Skeletal muscle satellite cell (primary cell): ENCODE results near the gene LHX6.
A peak's percentile ranks its signal among the peaks of the same experiment; 100 is the strongest.

Experiments used
- H3K27me3 ChIP-seq: 2 replicates; pipeline ENCODE4 v1.7.0; 2013; ENCODE audit warnings: low read length; ENCODE audit not compliant: control insufficient read depth, insufficient read depth
- H3K36me3 ChIP-seq: 2 replicates; pipeline ENCODE4 v1.7.0; 2013; ENCODE audit warnings: mild to moderate bottlenecking, control low read depth, low read length; ENCODE audit not compliant: insufficient read depth
- H3K4me1 ChIP-seq: 2 replicates; pipeline ENCODE4 v1.7.0; 2013; ENCODE audit warnings: low read length; ENCODE audit not compliant: control insufficient read depth, insufficient read depth
- H3K4me2 ChIP-seq: 2 replicates; pipeline ENCODE4 v1.7.0; 2013; ENCODE audit warnings: mild to moderate bottlenecking, low read length
- H3K4me3 ChIP-seq: 2 replicates; pipeline ENCODE4 v1.7.0; 2013; ENCODE audit warnings: low read length
- H3K9ac ChIP-seq: 2 replicates; pipeline ENCODE4 v1.7.0; 2013; ENCODE audit warnings: mild to moderate bottlenecking, low read depth, low read length, moderate library complexity
- H3K9me3 ChIP-seq: replicated peaks from 2 replicates; pipeline ENCODE4 v1.7.0; 2013; ENCODE audit warnings: mild to moderate bottlenecking, control low read depth, low read length

Gene LHX6

GRCh38 chr9:122229485-122229837, 704 bp upstream of the LHX6 start:
- H3K27me3 ChIP-seq, result peaks cover 83% of the 10 kb centered on the region
- H3K4me3 ChIP-seq, result no peak overlapping the region
- H3K9ac ChIP-seq, result no peak overlapping the region
- no peaks in the 10 kb centered on the region for H3K36me3 ChIP-seq
- H3K4me2 ChIP-seq, result no peak overlapping the region
- peaks cover 5% of the 10 kb centered on the region for H3K4me1 ChIP-seq
- no peaks in the 10 kb centered on the region for H3K9me3 ChIP-seq

DNA sequence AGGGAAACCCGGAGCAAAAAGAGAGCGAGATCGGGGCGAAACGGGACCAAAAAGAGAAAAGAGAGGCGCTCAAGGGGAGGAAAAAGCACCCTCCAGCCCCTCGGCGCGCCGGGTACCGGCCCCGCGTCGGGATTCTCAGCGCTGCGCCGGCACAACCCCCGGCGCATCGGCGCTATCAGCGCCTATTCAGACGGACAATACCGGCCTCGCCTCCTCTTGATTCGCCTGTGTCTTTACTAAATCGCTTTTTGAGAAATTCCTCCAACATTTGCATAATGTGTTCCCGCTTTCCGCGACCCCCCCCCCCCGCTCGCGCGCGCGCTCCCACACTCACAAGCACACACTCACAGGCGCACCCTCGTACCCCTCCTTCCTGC, 578 bp downstream of the LHX6 start:
- Histone ChIP-seq H3K4me3 (peak overlapping the region; percentile 67), H3K9ac (no peak overlapping the region), H3K4me1 (peaks cover 5% of the 10 kb centered on the region), H3K4me2 (peak overlapping the region; percentile 84), H3K9me3 (no peaks in the 10 kb centered on the region), H3K27me3 (peaks cover 83% of the 10 kb centered on the region), H3K36me3 (no peaks in the 10 kb centered on the region)

GRCh38 chr9:122227575-122227900, 1.2 kb downstream of the LHX6 start:
- no peak overlapping the region for H3K4me3 ChIP-seq
- H3K9ac ChIP-seq, result no peak overlapping the region
- peaks cover 5% of the 10 kb centered on the region for H3K4me1 ChIP-seq
- no peaks in the 10 kb centered on the region for H3K36me3 ChIP-seq
- peaks cover 88% of the 10 kb centered on the region for H3K27me3 ChIP-seq
- H3K4me2 ChIP-seq, result no peak overlapping the region
- no peaks in the 10 kb centered on the region for H3K9me3 ChIP-seq

DNA sequence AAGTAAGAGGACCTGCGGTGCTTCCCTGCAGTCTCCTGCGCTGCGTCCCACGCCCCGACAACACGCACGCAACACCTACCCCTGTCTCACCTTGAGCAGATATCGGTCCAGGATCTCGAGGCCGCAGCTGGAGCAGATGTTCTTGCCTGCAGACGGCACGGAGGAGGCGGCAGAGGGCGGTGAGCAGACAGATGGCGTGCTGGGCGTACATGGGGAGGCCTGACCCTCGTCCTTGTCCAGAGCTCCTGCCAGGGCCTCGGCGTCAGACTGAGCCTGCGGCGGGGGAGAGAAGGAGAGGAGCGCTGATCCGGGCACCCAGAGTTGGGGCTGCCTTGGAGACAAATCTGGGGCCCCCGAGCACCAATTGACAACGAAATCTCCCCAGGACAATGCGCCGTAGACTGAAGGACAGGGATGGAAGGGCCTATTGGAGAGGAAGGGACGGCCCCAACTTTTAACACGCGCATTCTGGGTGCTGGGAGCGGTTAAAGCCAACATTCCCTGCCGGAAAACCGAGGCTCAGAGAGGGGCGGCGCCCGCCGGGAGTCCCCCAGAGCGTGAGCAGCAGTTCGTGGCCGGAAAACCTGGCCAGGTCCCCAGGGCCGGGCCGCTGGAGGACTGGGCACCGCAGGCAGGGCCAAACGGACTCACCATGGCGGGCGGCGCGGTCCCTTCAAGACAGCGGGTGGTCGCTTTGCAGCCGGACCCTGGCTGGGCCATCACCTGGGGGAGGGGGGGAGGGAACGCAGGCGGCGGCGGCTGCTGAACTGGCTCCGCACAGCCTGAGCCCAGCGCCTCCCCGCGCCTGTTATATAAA, 1.8 kb downstream of the LHX6 start:
- peaks cover 92% of the 10 kb centered on the region for H3K27me3 ChIP-seq

DNA sequence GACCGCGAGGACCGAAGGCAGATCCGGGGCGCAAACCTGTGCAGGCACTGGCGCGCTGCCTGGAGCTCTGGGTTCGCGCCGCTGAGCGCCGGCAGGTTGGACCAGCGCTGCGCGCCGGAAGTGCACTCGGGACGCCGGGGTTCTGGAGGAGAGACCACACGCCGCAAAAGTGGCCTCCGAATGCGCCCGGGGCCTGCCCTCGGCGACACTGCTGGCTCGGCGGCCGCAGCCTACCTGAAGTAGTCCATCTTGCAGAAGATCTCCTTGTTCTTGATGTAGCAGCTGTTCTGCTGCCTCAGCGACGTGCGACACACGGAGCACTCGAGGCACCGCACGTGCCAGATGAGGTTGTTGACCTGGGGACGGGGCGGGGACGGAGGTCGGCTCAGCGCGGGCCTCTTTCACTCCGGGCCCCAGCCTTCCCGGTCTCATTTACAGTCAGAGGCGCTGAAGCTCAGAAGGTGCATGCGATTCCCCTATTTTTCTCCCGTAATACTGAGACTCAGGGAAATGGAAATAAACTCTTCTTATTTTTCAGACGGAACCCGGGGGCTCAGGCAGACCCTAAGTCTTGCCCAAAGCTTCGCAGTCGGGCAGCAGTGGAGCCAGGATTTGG, 2.5 kb downstream of the LHX6 start:
- H3K36me3 ChIP-seq, result no peaks in the 10 kb centered on the region
- H3K9me3 ChIP-seq, result no peaks in the 10 kb centered on the region
- no peak overlapping the region for H3K4me2 ChIP-seq
- no peak overlapping the region for H3K4me3 ChIP-seq
- no peak overlapping the region for H3K9ac ChIP-seq
- peaks cover 92% of the 10 kb centered on the region for H3K27me3 ChIP-seq
- H3K4me1 ChIP-seq, result peaks cover 5% of the 10 kb centered on the region

More for the DNA sequence above, 1.8 kb downstream of the LHX6 start:
- Histone ChIP-seq H3K9me3 (no peaks in the 10 kb centered on the region), H3K9ac (no peak overlapping the region), H3K4me1 (peaks cover 5% of the 10 kb centered on the region), H3K4me3 (no peak overlapping the region), H3K36me3 (no peaks in the 10 kb centered on the region), H3K4me2 (no peak overlapping the region)

DNA sequence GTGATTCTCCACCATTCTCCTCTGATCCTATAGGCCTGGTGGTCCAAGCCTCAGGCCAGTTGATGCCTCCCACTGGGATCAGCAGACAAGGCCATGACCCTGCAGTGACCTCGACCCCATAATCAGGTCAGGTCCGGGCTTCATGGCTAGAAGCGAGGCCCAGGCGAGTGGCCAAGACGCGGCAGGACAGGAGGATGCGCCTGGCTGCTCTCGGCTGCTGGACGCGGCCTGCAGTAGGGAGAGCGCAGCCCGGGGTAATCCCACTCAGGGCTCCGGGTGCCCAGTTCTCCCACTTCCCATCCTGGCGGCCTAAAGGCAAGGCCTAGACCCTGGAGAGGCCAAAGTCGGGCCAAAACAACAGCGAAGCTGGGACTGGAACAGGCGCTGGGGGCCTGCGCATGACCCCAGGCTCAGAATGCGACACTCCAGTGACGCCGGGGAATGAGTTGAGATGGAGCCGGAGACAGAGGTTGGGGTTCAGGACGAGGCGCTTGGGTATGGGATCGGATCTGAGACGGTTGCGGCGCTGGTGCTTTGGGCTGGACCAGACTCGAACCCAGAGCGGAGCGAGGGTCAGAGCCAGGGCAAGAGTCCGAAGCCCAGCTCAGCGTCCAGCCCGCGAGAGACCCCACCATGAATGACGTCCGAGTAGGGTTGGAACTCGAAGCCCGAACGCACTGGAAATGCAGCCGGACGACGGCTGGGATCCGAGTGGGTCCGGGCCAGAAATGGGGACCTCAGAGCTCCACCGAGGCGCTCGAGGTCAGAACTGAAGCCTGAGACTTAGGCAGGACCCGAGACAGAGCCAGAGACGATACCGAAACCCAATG, 3.2 kb downstream of the LHX6 start:
- Histone ChIP-seq H3K9ac (no peak overlapping the region), H3K36me3 (no peaks in the 10 kb centered on the region), H3K4me3 (no peak overlapping the region), H3K4me2 (no peak overlapping the region), H3K4me1 (peaks cover 5% of the 10 kb centered on the region), H3K9me3 (no peaks in the 10 kb centered on the region), H3K27me3 (peaks cover 92% of the 10 kb centered on the region)

DNA sequence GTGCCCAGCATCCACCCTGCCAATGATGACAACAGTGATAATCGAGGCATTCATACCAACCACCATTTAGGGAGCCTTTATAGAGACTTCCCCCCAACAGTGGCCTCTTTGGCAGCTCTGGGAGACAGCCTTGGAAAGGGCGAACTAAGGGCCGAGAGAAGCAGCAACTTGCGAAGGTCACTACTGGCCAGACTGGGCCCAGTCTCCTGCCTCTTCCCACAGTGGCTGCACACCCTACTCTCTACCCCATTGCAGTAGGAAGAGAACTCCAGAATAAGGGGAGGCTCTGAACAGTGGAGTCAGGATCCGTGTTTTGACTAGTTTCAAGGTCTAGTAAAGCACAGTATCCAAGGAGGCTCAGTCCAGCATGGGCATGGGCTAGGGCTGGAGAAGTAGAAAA, 5.3 kb downstream of the LHX6 start:
- peaks cover 12% of the 10 kb centered on the region for H3K4me1 ChIP-seq
- no peak overlapping the region for H3K4me3 ChIP-seq
- H3K9me3 ChIP-seq, result no peaks in the 10 kb centered on the region
- no peak overlapping the region for H3K9ac ChIP-seq
- H3K36me3 ChIP-seq, result no peaks in the 10 kb centered on the region
- H3K4me2 ChIP-seq, result no peak overlapping the region
- peaks cover 94% of the 10 kb centered on the region for H3K27me3 ChIP-seq

- Histone ChIP-seq H3K9me3 (no peaks in the 10 kb centered on the region), H3K4me2 (no peak overlapping the region), H3K9ac (no peak overlapping the region), H3K27me3 (peaks cover 96% of the 10 kb centered on the region), H3K4me1 (peaks cover 16% of the 10 kb centered on the region), H3K4me3 (no peak overlapping the region), H3K36me3 (no peaks in the 10 kb centered on the region)
These were observed 6.0 kb downstream of the LHX6 start for GRCh38 chr9:122222791-122223190.

DNA sequence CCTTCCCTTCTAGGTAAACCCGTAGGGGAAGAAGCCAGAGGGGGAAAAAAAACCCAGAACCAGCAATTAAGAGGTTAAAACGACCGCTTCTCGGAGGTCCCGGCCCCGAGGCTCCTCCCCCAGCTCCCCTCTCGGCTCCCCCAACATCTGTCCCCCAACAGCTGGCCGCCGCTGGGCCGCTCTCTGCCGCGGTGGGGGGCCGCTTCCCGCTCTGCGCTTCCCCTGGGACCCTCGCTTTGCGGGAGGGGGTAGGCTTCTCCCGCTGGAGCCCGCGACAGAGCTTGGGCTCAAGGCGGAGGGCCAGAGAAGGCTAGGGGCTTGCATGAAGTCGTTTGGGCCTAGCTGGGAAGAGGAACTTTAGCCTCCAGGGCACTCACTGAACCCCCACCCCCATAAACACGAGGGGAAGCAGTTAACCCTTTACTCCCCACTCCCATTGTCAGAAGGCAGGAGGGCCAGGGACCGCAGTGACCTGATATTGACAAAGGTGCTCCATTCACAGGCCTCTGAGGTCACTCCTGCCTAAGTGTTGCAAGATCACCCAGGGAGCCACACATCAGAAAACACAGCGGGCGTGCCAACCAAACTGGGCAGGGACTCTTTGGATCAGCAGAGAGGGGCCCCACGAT, 7.5 kb downstream of the LHX6 start:
- H3K36me3 ChIP-seq, result no peaks in the 10 kb centered on the region
- H3K4me2 ChIP-seq, result no peak overlapping the region
- no peaks in the 10 kb centered on the region for H3K9me3 ChIP-seq
- peaks cover 91% of the 10 kb centered on the region for H3K27me3 ChIP-seq
- H3K4me1 ChIP-seq, result peaks cover 16% of the 10 kb centered on the region
- H3K4me3 ChIP-seq, result no peak overlapping the region
- H3K9ac ChIP-seq, result no peak overlapping the region

GRCh38 chr9:122220673-122221182, 8.0 kb downstream of the LHX6 start:
- no peak overlapping the region for H3K4me2 ChIP-seq
- H3K36me3 ChIP-seq, result no peaks in the 10 kb centered on the region
- peaks cover 91% of the 10 kb centered on the region for H3K27me3 ChIP-seq
- no peaks in the 10 kb centered on the region for H3K9me3 ChIP-seq
- H3K4me1 ChIP-seq, result peaks cover 16% of the 10 kb centered on the region
- H3K4me3 ChIP-seq, result no peak overlapping the region
- no peak overlapping the region for H3K9ac ChIP-seq
